ENCODE results near the gene C3orf22.

DNA sequence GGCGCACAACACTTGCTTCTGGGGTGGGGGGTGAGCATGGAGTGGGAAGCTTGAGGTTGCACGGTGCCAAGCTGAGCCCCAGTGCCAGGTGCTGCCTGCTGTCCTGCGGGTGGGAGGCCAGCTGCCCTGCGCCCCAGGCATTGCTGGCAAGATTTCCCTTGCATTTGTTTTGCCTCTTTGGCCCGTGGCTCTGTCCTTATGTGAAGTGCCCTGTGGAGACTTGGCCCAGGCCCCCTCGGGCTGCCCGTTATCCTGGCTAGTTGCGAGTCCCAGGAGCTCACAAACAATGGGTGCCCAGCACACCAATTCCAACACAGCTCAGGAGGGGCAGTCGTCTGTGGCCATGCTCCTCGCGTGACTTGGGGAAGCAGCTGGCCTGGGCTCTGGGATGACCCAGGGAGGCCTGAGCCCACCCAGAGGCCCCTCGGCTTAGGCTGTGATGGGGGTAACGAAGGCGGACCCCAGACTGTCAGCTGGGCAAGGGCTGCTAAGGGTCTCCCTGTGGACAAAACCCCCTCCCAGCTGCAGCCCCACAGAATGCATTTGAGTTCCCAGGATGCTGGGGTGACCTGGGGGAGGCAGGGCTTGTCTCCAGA, 5.9 kb downstream of the C3orf22 start:
- TF ChIP-seq, protein P1, sequence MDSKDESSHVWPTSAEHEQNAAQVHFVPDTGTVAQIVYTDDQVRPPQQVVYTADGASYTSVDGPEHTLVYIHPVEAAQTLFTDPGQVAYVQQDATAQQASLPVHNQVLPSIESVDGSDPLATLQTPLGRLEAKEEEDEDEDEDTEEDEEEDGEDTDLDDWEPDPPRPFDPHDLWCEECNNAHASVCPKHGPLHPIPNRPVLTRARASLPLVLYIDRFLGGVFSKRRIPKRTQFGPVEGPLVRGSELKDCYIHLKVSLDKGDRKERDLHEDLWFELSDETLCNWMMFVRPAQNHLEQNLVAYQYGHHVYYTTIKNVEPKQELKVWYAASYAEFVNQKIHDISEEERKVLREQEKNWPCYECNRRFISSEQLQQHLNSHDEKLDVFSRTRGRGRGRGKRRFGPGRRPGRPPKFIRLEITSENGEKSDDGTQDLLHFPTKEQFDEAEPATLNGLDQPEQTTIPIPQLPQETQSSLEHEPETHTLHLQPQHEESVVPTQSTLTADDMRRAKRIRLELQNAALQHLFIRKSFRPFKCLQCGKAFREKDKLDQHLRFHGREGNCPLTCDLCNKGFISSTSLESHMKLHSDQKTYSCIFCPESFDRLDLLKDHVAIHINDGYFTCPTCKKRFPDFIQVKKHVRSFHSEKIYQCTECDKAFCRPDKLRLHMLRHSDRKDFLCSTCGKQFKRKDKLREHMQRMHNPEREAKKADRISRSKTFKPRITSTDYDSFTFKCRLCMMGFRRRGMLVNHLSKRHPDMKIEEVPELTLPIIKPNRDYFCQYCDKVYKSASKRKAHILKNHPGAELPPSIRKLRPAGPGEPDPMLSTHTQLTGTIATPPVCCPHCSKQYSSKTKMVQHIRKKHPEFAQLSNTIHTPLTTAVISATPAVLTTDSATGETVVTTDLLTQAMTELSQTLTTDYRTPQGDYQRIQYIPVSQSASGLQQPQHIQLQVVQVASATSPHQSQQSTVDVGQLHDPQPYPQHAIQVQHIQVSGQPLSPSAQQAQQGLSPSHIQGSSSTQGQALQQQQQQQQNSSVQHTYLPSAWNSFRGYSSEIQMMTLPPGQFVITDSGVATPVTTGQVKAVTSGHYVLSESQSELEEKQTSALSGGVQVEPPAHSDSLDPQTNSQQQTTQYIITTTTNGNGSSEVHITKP (tag by site-specific recombination; IDR thresholded peaks at IDR 0.05), result no peak
- TF ChIP-seq ZNF138 (tag by site-specific recombination; IDR thresholded peaks at IDR 0.05; ENCODE audit: borderline replicate concordance), result no peak
- TF ChIP-seq KLF9 (tag by site-specific recombination; IDR thresholded peaks at IDR 0.05; ENCODE audit: low read depth), result no peak
- TF ChIP-seq ZNF24 (tag by site-specific recombination; IDR thresholded peaks at IDR 0.05), result no peak
- no peak for TF ChIP-seq TCF7L2 (IDR thresholded peaks at IDR 0.05; ENCODE audit: borderline replicate concordance, low read depth, low read length)
- TF ChIP-seq, protein P2, sequence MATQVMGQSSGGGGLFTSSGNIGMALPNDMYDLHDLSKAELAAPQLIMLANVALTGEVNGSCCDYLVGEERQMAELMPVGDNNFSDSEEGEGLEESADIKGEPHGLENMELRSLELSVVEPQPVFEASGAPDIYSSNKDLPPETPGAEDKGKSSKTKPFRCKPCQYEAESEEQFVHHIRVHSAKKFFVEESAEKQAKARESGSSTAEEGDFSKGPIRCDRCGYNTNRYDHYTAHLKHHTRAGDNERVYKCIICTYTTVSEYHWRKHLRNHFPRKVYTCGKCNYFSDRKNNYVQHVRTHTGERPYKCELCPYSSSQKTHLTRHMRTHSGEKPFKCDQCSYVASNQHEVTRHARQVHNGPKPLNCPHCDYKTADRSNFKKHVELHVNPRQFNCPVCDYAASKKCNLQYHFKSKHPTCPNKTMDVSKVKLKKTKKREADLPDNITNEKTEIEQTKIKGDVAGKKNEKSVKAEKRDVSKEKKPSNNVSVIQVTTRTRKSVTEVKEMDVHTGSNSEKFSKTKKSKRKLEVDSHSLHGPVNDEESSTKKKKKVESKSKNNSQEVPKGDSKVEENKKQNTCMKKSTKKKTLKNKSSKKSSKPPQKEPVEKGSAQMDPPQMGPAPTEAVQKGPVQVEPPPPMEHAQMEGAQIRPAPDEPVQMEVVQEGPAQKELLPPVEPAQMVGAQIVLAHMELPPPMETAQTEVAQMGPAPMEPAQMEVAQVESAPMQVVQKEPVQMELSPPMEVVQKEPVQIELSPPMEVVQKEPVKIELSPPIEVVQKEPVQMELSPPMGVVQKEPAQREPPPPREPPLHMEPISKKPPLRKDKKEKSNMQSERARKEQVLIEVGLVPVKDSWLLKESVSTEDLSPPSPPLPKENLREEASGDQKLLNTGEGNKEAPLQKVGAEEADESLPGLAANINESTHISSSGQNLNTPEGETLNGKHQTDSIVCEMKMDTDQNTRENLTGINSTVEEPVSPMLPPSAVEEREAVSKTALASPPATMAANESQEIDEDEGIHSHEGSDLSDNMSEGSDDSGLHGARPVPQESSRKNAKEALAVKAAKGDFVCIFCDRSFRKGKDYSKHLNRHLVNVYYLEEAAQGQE (tag by site-specific recombination; IDR thresholded peaks at IDR 0.05), result no peak
- TF ChIP-seq, protein P3, sequence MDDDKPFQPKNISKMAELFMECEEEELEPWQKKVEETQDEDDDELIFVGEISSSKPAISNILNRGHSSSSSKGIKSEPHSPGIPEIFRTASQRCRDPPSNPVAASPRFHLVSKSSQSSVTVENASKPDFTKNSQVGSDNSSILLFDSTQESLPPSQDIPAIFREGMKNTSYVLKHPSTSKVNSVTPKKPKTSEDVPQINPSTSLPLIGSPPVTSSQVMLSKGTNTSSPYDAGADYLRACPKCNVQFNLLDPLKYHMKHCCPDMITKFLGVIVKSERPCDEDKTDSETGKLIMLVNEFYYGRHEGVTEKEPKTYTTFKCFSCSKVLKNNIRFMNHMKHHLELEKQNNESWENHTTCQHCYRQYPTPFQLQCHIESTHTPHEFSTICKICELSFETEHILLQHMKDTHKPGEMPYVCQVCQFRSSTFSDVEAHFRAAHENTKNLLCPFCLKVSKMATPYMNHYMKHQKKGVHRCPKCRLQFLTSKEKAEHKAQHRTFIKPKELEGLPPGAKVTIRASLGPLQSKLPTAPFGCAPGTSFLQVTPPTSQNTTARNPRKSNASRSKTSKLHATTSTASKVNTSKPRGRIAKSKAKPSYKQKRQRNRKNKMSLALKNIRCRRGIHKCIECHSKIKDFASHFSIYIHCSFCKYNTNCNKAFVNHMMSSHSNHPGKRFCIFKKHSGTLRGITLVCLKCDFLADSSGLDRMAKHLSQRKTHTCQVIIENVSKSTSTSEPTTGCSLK (tag by site-specific recombination; IDR thresholded peaks at IDR 0.05), result no peak
